Breast epithelium (tissue), 3 donors: ENCODE data around the gene NDST1.

ENCODE experiments used
- CTCF ChIP-seq, 3 donors: fragments of 450-650 bp; IDR thresholded peaks; one replicate each; pipeline ENCODE4 v1.5.1; 2016 to 2017; ENCODE audit warnings: antibody characterized with exemption in 3 of 3, mild to moderate bottlenecking in 3 of 3, moderate library complexity in 3 of 3
- POLR2A ChIP-seq: fragments of 450-650 bp; IDR thresholded peaks from one replicate; pipeline ENCODE4 v1.6.1; 2016; ENCODE audit warnings: antibody characterized with exemption, mild to moderate bottlenecking, moderate library complexity

- TF ChIP-seq CTCF (IDR thresholded peaks at IDR 0.05): no peak
- no peak for TF ChIP-seq POLR2A
These were observed 85.7 kb downstream of the NDST1 start for GRCh38 chr5:150593593-150593992.
